Smooth muscle cell (in vitro differentiated cells): ENCODE data around the gene NRGN. TPM values are rescaled to one million over a fixed set of nuclear protein-coding genes. Genes with fewer than 3 reads are reported as not detected.

Experiments used
- DNase-seq: peaks from one replicate; lab custom pipeline; 2025; ENCODE audit not compliant: unreplicated experiment; lab: John Stamatoyannopoulos, UW
- H2AFZ ChIP-seq: fragments of 200-600 bp; sonication (generic); 2 replicates; pipeline ENCODE4 v1.6.0; 2016; ENCODE audit warnings: antibody characterized with exemption, low read depth, mild to moderate bottlenecking
- H3F3A ChIP-seq: fragments of 200-600 bp; sonication (generic); 2 replicates; pipeline ENCODE4 v1.6.0; 2017; ENCODE audit warnings: antibody characterized with exemption, low read depth
- H3K27ac ChIP-seq: fragments of 200-600 bp; sonication (generic); 2 replicates; pipeline ENCODE4 v1.5.1; 2016; ENCODE audit warnings: low read depth, mild to moderate bottlenecking
- H3K27me3 ChIP-seq: fragments of 200-600 bp; sonication (generic); 2 replicates; pipeline ENCODE4 v1.6.1; 2016; ENCODE audit warnings: low read depth, mild to moderate bottlenecking
- H3K36me3 ChIP-seq: fragments of 200-600 bp; sonication (generic); 2 replicates; pipeline ENCODE4 v1.5.1; 2016; ENCODE audit warnings: low read depth
- H3K4me1 ChIP-seq: fragments of 200-600 bp; sonication (generic); 2 replicates; pipeline ENCODE4 v1.5.1; 2016; ENCODE audit warnings: low read depth
- H3K4me2 ChIP-seq: fragments of 200-600 bp; sonication (generic); 2 replicates; pipeline ENCODE4 v1.6.0; 2016; ENCODE audit warnings: mild to moderate bottlenecking
- H3K4me3 ChIP-seq: fragments of 200-600 bp; sonication (generic); 2 replicates; pipeline ENCODE4 v1.5.1; 2016; ENCODE audit warnings: mild to moderate bottlenecking
- H3K79me2 ChIP-seq: fragments of 200-600 bp; sonication (generic); 2 replicates; pipeline ENCODE4 v1.6.0; 2016; ENCODE audit warnings: low read depth, mild to moderate bottlenecking
- H3K9ac ChIP-seq: fragments of 200-600 bp; sonication (generic); 2 replicates; pipeline ENCODE4 v1.6.0; 2016; ENCODE audit warnings: low read depth
- H3K9me3 ChIP-seq: fragments of 200-600 bp; sonication (generic); replicated peaks from 2 replicates; pipeline ENCODE4 v1.5.1; 2016; ENCODE audit warnings: low read depth
- H4K20me1 ChIP-seq: fragments of 200-600 bp; sonication (generic); 2 replicates; pipeline ENCODE4 v1.6.0; 2016; ENCODE audit warnings: low read depth
- CTCF ChIP-seq: fragments of 200-600 bp; sonication (generic); IDR thresholded peaks from 2 replicates; pipeline ENCODE4 v1.5.1; 2017; ENCODE audit warnings: borderline replicate concordance, mild to moderate bottlenecking, antibody characterized with exemption; ENCODE audit not compliant: insufficient read depth, poor library complexity, severe bottlenecking
- WGBS: methylation state at CpG from one replicate; pipeline ENCODE4 v1.1.7; 2016; ENCODE audit warnings: low lambda C conversion rate; 5-methylcytosine and 5-hydroxymethylcytosine counted together
- polyA plus RNA-seq: library from polyadenylated mRNA; unstranded; fragments of >200 nt; fragmentation: Nextera tagmentation; extraction: Ambion mirVana; gene quantifications from 2 replicates; pipeline ENCODE4 v1.2.1, GENCODE V29; 2016
- total RNA-seq: library from RNA; depleted of rRNA; stranded (reverse); fragments of >200 nt; gene quantifications from 2 replicates; pipeline ENCODE4 v1.2.3, GENCODE V29; 2014

Gene NRGN
- total RNA-seq: 1.2 TPM in 1 of 2 replicates, not detected in the other
- 2.0 and 2.8 TPM in 2 replicates for polyA plus RNA-seq

- DNase-seq: peak; percentile 68
- Histone ChIP-seq H4K20me1 (no peaks in the 10 kb centered on the region), H3K4me2 (peak within 1 kb of the TSS; percentile 89), H3K79me2 (no peaks in the 10 kb centered on the region), H3K9ac (no peak within 1 kb of the TSS), H3F3A (no peaks in the 10 kb centered on the region), H3K9me3 (no peaks in the 10 kb centered on the region), H3K4me1 (peaks cover 11% of the 10 kb centered on the region), H2AFZ (peak within 1 kb of the TSS; percentile 70), H3K27me3 (peaks cover 93% of the 10 kb centered on the region), H3K36me3 (no peaks in the 10 kb centered on the region), H3K27ac (no peak within 1 kb of the TSS), H3K4me3 (peak within 1 kb of the TSS; percentile 60)
- no peak for TF ChIP-seq CTCF
- WGBS: 3% methylated on average over 35 of the region's 59 CpGs
These were observed at the start of gene NRGN for GRCh38 chr11:124739479-124740276. NRGN (plus strand) TSS chr11:124739942; CDS start chr11:124740085, 143 bp downstream.

GRCh38 chr11:124693142-124693541 lies 46.6 kb upstream of the NRGN start:
- Histone ChIP-seq H3K27ac (no peak overlapping the region), H3F3A (no peaks in the 10 kb centered on the region), H3K4me2 (no peak overlapping the region), H3K4me1 (no peaks in the 10 kb centered on the region), H3K79me2 (no peaks in the 10 kb centered on the region), H3K36me3 (no peaks in the 10 kb centered on the region), H4K20me1 (no peaks in the 10 kb centered on the region), H3K9ac (no peak overlapping the region), H2AFZ (no peak overlapping the region), H3K4me3 (no peak overlapping the region), H3K9me3 (no peaks in the 10 kb centered on the region), H3K27me3 (no peaks in the 10 kb centered on the region)
- no peak for TF ChIP-seq CTCF
- 93% methylated on average over 2 of the region's 2 CpGs for WGBS
- no peak for DNase-seq

GRCh38 chr11:124699547-124699946 lies 40.2 kb upstream of the NRGN start:
- Histone ChIP-seq H3K4me2 (no peak overlapping the region), H3K4me1 (no peaks in the 10 kb centered on the region), H3K79me2 (no peaks in the 10 kb centered on the region), H3K27me3 (no peaks in the 10 kb centered on the region), H2AFZ (no peak overlapping the region), H3K9me3 (no peaks in the 10 kb centered on the region), H3K4me3 (no peak overlapping the region), H3K9ac (no peak overlapping the region), H3F3A (no peaks in the 10 kb centered on the region), H3K36me3 (no peaks in the 10 kb centered on the region), H4K20me1 (no peaks in the 10 kb centered on the region), H3K27ac (no peak overlapping the region)
- TF ChIP-seq CTCF: no peak
- no peak for DNase-seq
- WGBS: 72% methylated on average over 1 of the region's 1 CpG

- Histone ChIP-seq H2AFZ (no peak overlapping the region), H3K36me3 (no peaks in the 10 kb centered on the region), H3K27me3 (no peaks in the 10 kb centered on the region), H4K20me1 (no peaks in the 10 kb centered on the region), H3K4me3 (no peak overlapping the region), H3F3A (no peaks in the 10 kb centered on the region), H3K4me2 (no peak overlapping the region), H3K27ac (no peak overlapping the region), H3K9ac (no peak overlapping the region), H3K9me3 (no peaks in the 10 kb centered on the region), H3K79me2 (no peaks in the 10 kb centered on the region), H3K4me1 (no peaks in the 10 kb centered on the region)
- no peak for DNase-seq
- no peak for TF ChIP-seq CTCF
These were observed 39.7 kb upstream of the NRGN start for GRCh38 chr11:124700028-124700427.
